Natural killer cell (primary cell): Measurements from ENCODE around the gene LPCAT3. TPM values are rescaled to one million over a fixed set of nuclear protein-coding genes. Genes with fewer than 3 reads are reported as not detected.

Experiments
- ATAC-seq, 3 donors: fragments of 150-1000 bp in 2 of 3; fragments of 200-7000 bp in 1 of 3; cut with Tn5 transposase; 1 replicate in 1 of 3; 2 replicates in 2 of 3; pipeline ENCODE4 v1.10.0; 2021; ENCODE audit warnings: mild to moderate bottlenecking in 2 of 3, moderate library complexity in 2 of 3
- DNase-seq, 2 donors: peaks; one replicate each; pipeline versions ENCODE4 v3.0.0 to v3.0.0-alpha.2; 2013 to 2021; ENCODE audit warnings: mixed read lengths in 1 of 2
- H3K27ac ChIP-seq: one replicate; pipeline ENCODE4 v1.5.1; 2013; ENCODE audit warnings: mild to moderate bottlenecking, low read length
- H3K27me3 ChIP-seq: one replicate; pipeline ENCODE4 v1.6.1; 2013; ENCODE audit warnings: low read length; ENCODE audit not compliant: control insufficient read depth, insufficient read depth
- H3K36me3 ChIP-seq: one replicate; pipeline ENCODE4 v1.6.1; 2013; ENCODE audit warnings: low read length; ENCODE audit not compliant: control insufficient read depth, insufficient read depth
- H3K4me1 ChIP-seq: one replicate; pipeline ENCODE4 v1.6.1; 2013; ENCODE audit warnings: low read length; ENCODE audit not compliant: control insufficient read depth, insufficient read depth
- H3K4me3 ChIP-seq: one replicate; pipeline ENCODE4 v1.5.1; 2013; ENCODE audit warnings: low read length
- H3K9me3 ChIP-seq: one replicate; pipeline ENCODE4 v1.6.1; 2013; ENCODE audit warnings: low read length; ENCODE audit not compliant: control insufficient read depth, insufficient read depth
- H3K27ac Mint-ChIP-seq, 2 donors: one replicate each; pipeline ENCODE4 v1.8.0; 2022; ENCODE audit warnings: mild to moderate bottlenecking in 2 of 2, mixed read lengths in 2 of 2, moderate library complexity in 1 of 2
- H3K27me3 Mint-ChIP-seq, 2 donors: one replicate each; pipeline ENCODE4 v1.8.0; 2022; ENCODE audit warnings: low read depth in 2 of 2, mixed read lengths in 2 of 2
- H3K36me3 Mint-ChIP-seq: one replicate; pipeline ENCODE4 v1.8.0; 2022; ENCODE audit warnings: mixed read lengths
- H3K4me1 Mint-ChIP-seq, 2 donors: one replicate each; pipeline ENCODE4 v1.8.0; 2022; ENCODE audit warnings: mixed read lengths in 2 of 2
- H3K4me3 Mint-ChIP-seq: one replicate; pipeline ENCODE4 v1.8.0; 2022; ENCODE audit warnings: mild to moderate bottlenecking, moderate library complexity, mixed read lengths
- H3K9me3 Mint-ChIP-seq, 2 donors: one replicate each; pipeline ENCODE4 v1.8.0; 2022; ENCODE audit warnings: mixed read lengths in 2 of 2
- CTCF ChIP-seq: fragments of 200-600 bp; IDR thresholded peaks from one replicate; pipeline ENCODE4 v1.8.0; 2022; ENCODE audit warnings: antibody characterized with exemption
- WGBS: methylation state at CpG from one replicate; pipeline ENCODE4 v1.1.7; 2013; ENCODE audit warnings: missing lambda C conversion rate; ENCODE audit not compliant: insufficient coverage; 5-methylcytosine and 5-hydroxymethylcytosine counted together
- intact Hi-C: fragments of 100-400 bp; cut with micrococcal nuclease; formaldehyde crosslinking; loops from one replicate; pipeline ENCODE4 v1.14.2; 2022
- total RNA-seq, 4 donors: library from RNA; stranded (reverse); fragments of 120-200 nt in 1 of 4; gene quantifications; one replicate each; pipeline versions ENCODE4 v1.2.3 to v1.2.4, GENCODE V29; 2013 to 2022

The LPCAT3 gene
- total RNA-seq, 3 donors from 2014 or later (not counting 1 experiment from before 2014, with no cell fraction given), result 45.6 to 54.3 (median 45.6) TPM

- Histone ChIP-seq H3K36me3 (no peaks in the 10 kb centered on the region), H3K4me3 (no peak overlapping the region), H3K27me3 (no peaks in the 10 kb centered on the region), H3K9me3 (no peaks in the 10 kb centered on the region), H3K4me1 (peaks cover 53% of the 10 kb centered on the region), H3K27ac (no peak overlapping the region)
- intact Hi-C loops, result no loop called here
- TF ChIP-seq CTCF, result no peak
- 95% methylated on average over 5 of the region's 12 CpGs for WGBS
- DNase-seq (no peak), ATAC-seq (no peak)
- no peaks in the 10 kb centered on the region for H3K36me3 Mint-ChIP-seq
- no peak overlapping the region for H3K4me3 Mint-ChIP-seq
- peaks cover 37 to 61% of the 10 kb centered on the region in 2 donors for H3K4me1 Mint-ChIP-seq
- H3K27ac Mint-ChIP-seq, result peak overlapping the region in 1 of 2 donors; percentile 98
- no peaks in the 10 kb centered on the region for H3K27me3 Mint-ChIP-seq
- no peaks in the 10 kb centered on the region for H3K9me3 Mint-ChIP-seq
These were observed 76.5 kb downstream of the LPCAT3 start for GRCh38 chr12:6941782-6942181.

- WGBS, result 94% methylated on average over 12 of the region's 12 CpGs
- no peak for TF ChIP-seq CTCF
- ATAC-seq, result no peak
- H3K27me3 ChIP-seq, result no peaks in the 10 kb centered on the region
- H3K27ac Mint-ChIP-seq, result peak overlapping the region in 1 of 2 donors; percentile 98
- intact Hi-C loops, result no loop called here
- no peaks in the 10 kb centered on the region for H3K36me3 ChIP-seq
- no peak overlapping the region for H3K4me3 ChIP-seq
- DNase-seq, result no peak
- H3K9me3 Mint-ChIP-seq, result no peaks in the 10 kb centered on the region
- no peaks in the 10 kb centered on the region for H3K9me3 ChIP-seq
- H3K4me3 Mint-ChIP-seq, result no peak overlapping the region
- peaks cover 38 to 61% of the 10 kb centered on the region in 2 donors for H3K4me1 Mint-ChIP-seq
- no peaks in the 10 kb centered on the region for H3K27me3 Mint-ChIP-seq
- H3K27ac ChIP-seq, result no peak overlapping the region
- no peaks in the 10 kb centered on the region for H3K36me3 Mint-ChIP-seq
- H3K4me1 ChIP-seq, result peaks cover 53% of the 10 kb centered on the region
These were observed 77.0 kb downstream of the LPCAT3 start for GRCh38 chr12:6941267-6941666.

GRCh38 chr12:6939191-6939540, 79.1 kb downstream of the LPCAT3 start:
- no peak overlapping the region for H3K27ac ChIP-seq
- H3K9me3 Mint-ChIP-seq, result no peaks in the 10 kb centered on the region
- H3K4me1 Mint-ChIP-seq, result peaks cover 24 to 45% of the 10 kb centered on the region in 2 donors
- no peaks in the 10 kb centered on the region for H3K27me3 Mint-ChIP-seq
- H3K4me3 Mint-ChIP-seq, result peak overlapping the region; percentile 43
- no peak for ATAC-seq
- H3K27ac Mint-ChIP-seq, result peak overlapping the region; percentile 65 to 90
- no peaks in the 10 kb centered on the region for H3K36me3 Mint-ChIP-seq
- no peaks in the 10 kb centered on the region for H3K9me3 ChIP-seq
- H3K27me3 ChIP-seq, result no peaks in the 10 kb centered on the region
- no peak for DNase-seq
- no peak overlapping the region for H3K4me3 ChIP-seq
- intact Hi-C loops, result no loop called here
- H3K36me3 ChIP-seq, result peaks cover 4% of the 10 kb centered on the region
- peaks cover 40% of the 10 kb centered on the region for H3K4me1 ChIP-seq
- no peak for TF ChIP-seq CTCF
- 95% methylated on average over 2 of the region's 2 CpGs for WGBS
